IPS DF 19.7 (cell line): ENCODE results near the gene MARCHF4.

Experiments
- DNase-seq: peaks from one replicate; pipeline ENCODE4 v3.0.0-alpha.2; 2013; ENCODE audit warnings: low read depth, low spot score

The MARCHF4 gene

DNA sequence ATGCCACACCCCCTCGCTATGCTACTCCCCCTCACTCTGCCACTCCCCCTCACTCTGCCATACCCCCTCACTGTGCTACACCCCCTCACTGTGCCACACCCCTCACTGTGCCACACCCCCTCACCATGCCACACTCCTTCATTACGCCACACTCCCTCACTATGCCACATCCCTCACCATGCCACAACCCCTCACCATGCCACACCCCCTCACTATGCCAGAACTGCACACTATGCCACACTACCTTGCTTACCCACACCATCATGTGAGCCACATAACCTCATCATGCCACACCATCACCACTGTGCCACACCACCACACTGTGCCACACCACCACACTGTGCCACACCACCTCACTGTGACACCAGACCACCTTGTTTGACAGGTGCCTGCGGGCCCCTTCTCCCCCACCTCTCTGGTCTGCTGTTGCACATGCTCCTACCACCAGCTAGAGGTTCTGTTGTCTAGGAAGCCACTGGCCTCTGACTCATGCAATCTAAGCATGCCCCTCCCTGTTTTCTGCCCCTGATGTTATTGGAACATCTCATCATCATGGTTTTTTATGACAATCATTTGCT, 22.0 kb downstream of the MARCHF4 start:
- no peak for DNase-seq

DNA sequence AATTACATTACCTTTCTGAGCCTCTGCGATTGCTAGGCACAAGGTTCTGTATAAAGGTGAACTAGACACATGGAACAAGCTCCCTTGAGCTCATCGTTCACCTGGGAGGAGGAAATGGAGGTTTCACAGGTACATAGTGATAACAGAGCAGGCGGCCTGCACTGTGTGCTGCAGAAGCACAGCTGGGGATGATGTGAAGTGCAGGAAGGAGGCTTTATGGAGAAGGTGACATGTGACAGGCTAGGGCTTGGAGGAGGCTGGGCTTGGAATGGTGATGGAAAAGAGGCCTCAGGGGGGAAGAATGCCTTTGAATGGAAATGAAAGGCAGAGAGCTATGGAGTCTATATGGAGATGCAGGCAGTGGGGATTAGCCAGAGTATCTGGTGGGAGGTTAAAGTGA, 22.9 kb downstream of the MARCHF4 start:
- DNase-seq: no peak

DNA sequence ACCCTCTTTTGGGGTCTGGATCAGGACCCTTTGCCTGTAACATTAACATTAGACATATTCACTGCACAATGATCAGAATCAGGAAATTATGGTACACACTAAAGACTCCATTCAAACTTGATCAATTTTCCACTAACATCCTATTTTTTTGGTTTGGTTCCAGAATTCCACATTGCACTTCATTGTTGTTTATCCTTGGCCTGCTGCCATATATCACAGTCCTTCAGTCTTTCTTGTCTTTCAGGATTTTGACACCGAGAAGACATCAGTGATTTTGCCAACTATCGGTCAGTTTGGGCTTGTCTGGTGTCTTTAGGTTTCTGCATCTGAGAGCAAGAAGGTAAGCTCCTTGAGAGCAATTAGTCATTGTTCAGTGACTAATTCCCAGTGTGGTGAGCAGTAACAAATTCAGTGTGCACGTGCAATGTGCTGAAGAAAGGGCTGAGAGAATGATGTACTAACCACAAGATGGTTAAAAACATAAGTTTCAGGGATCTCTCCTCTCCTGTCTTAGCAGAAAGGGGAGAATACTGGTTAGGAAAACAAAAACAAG, 23.5 kb downstream of the MARCHF4 start:
- no peak for DNase-seq

DNA sequence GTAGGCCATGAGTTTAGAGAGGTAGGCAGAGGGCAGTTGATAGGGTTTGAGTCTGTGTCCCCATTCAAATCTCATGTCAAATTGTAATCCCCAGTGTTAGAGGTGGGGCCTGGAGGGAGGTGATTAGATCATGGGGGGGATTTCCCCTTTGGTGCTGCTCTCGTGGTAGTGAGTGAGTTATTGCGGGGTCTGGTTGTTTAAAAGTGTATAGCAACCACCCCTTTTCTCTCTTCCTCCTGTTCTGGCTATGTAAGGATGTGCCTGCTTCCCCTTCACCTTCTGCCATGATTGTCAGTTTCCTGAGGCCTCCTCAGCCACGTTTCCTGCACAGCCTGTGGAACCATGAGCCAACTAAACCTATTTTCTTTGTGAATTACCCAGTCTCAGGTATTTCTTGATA, 25.5 kb downstream of the MARCHF4 start:
- DNase-seq: no peak

DNA sequence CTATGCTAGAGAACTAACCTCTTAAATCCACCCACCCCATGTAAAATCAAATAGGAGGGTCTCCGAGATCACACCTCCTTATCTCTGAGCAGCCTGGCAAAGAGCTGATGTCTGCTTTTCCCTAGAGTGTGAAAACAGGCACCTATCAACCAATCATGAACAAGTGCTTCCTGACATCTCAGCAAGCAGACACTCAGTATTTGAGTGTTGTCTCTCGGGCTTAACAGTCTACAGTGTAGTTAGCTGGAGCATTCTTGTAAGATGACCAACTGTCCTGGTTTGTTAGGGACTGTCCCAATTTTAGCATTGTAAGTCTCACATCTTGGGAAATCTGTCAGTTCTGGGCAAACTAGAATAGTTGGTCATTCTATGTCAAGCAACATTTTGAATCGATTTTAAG, 26.4 kb downstream of the MARCHF4 start:
- DNase-seq: no peak

DNA sequence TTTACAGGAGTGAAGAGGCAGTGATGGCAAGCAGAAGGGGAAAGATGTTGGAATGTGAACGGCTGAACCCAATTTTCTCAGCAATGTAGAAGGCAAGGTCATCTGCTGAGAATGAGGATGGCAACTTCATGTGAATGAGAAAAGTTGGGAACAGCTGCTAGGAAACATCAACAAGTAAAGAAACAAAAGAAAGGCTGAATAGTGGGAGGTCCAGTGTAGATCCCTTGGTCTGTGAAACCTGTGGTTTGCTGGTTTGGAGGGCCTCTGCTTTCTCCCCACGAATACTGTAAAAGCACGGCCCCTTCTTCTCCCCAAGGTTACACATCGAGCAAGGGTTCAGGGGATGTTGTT, 27.4 kb downstream of the MARCHF4 start:
- DNase-seq: no peak

DNA sequence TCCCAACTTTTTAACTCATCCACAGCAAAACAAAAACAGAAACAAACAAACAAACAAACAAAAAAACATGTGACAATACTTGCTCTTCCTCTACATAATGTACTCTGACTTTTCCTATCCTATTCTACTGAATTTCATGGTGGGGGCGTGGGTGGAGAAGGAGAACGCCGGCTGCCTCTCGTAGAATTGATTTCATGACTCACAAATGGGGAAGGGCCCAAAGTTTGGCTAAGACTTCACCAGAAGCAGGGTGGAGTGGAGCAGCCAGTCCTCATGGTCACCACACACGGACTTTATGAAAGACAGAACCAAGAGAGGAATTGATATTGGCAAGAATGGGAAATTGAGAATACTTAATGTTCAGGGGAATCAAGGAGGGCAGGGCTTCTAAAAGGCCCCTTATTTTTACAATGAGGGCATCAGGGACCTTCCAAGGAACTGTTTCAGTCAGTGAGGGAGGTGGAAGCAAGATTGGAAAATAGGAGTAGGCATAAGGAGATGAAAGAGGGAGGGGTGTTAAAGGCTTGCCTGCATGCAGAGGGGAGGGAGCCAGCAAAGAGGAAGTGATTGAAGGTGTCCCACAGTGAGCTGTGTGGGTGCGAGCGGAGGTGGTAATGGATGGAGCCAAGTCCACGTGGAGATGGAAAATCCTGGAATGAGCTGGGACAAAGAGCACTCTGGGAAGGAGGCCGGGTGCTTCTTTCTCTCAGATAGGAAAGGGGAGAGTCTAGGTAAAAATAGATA, 27.9 kb downstream of the MARCHF4 start:
- no peak for DNase-seq

DNA sequence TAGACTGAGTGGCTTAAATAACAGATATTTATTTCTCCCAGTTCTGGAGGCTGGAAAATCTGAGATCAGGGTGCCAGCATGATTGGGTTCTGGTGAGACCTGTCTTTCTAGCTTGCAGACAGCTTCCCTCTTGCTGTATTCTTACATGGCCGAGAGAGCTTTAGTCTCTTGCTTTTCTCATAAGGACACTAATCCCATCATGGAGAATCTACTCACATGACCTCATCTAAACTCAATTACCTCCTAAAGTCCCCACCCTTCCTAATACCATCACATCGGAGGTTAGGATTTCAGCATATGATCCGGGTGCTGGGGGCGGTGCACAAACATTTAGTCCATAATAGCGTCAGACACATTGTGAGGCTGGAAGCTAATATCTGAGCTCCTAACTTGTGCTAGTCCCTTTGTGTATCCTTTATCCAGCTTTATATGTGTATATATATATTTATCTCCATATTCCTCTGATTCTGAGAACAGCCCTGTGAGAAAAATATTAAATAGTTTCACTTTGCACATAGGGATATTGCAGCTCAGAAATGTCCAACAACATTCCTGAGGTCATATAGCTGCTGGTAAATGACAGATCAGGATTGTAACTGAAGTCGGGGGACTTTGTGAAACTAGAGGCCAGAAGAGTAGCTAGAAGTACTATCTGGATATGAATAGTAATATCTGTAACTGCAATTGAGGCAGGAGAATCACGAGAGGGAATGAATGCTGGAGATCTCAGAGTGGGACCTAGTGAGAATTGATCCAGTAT, 28.9 kb downstream of the MARCHF4 start:
- no peak for DNase-seq

DNA sequence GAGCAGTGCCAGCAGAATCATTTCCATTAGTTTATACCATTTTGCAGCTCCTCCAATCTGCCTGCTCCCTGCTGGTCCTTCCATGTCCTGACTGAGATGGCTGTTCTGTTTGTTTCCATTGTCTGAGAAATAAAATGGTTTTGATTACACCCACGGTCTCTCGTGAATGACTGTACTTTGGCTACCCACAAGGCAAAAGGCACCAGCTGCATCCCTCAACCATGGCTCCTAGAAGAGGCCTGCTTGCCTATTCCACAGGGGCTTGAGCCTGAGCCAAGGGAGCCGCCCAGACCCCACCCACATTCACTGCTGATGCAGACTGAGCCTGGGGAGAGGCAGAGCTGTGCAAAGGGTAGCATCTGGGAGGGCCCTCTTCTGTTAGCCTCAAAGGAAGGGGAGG, 31.2 kb downstream of the MARCHF4 start:
- DNase-seq: no peak

DNA sequence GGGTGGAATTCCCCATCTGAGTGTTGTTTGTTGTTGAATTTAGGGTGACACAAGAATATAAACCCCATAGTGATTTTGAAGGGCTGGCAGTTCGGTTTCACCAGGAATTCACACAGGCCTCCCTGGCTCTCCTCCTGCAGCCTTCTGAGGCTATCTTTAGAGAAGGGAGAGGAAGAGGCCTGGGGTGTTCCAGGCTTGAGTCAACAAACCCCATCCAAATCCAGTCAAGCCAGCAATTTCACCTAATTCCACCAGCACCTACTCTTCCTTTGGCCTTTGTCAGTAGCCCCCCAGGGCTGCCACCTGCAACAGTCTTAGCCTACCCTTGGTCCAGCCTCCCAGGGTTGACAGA, 32.0 kb downstream of the MARCHF4 start:
- DNase-seq: no peak

DNA sequence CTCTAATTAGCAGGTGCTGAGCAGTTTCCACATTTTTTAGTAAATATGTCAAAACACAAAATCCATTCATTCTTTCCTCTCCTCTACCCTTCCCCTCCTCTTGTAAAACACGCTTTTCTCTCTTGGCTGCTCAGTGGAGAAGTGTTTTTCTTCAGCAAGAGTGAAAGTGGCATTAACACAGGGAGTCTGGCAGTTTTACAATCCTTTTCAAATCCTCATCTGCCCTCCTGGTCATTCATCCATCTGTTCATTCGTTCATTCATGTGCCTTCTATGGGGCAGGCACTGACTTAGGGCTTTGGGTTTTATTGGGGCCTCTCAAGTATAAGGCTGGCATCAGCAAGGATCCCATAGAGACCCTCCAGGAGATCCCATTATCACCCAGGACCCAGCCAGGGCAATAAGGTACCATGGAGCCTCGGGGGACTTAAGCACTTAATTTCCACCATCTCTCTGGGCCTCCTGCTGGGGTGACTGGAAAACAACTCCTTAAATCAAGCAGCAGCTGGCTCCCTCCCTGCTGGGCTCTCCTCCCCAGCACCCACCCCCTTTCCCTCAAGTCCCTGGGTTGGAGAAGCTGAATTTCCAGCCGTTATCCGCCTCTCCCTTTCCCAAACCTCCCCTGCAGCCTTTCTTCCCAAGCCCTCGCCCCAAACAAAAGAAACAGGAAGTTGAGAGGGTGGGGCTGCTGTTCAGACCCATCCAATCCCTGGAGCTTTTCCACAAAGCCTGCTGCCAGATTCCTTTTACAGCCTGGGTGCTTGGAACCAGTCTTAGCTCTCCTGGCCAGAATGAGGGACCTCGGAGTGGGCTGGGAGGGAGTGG, 32.6 kb downstream of the MARCHF4 start:
- DNase-seq: peak; percentile 89

DNA sequence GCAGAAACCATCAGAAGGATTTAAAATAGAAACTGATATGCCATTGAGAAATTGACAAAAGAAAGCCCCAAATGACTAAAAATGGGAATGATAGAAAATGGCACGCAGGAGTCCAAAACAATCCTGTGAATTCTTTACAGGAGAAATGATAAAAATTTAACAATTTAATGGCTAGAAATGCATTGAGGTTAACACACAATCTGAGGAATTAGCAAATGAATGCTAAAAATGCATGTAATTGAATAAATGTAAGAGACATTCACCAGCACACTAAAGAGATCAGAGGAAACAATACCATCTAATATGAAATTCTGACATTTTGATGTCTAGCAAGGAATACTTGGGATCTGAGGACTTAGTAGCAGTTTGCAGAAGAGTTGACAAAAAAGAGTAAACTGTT, 37.0 kb downstream of the MARCHF4 start:
- DNase-seq: no peak

DNA sequence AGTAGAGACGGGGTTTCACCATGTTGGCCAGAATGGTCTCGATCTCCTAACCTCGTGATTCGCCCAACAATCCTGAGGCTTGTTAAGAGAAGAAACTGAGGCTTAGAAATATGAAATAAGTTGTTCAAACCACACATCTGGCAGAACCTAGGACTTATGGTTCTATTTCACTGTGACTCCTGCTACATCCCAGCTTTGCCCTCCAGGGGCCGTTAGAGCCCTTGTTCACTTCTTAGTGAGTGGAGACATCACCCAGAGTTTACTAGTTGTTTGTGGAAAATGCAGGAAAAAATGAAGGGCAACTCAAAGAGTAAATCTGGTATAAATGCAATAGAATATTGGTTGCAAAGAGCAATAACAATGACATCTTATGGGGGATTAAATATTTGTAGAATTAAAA, 43.9 kb downstream of the MARCHF4 start:
- DNase-seq: no peak

DNA sequence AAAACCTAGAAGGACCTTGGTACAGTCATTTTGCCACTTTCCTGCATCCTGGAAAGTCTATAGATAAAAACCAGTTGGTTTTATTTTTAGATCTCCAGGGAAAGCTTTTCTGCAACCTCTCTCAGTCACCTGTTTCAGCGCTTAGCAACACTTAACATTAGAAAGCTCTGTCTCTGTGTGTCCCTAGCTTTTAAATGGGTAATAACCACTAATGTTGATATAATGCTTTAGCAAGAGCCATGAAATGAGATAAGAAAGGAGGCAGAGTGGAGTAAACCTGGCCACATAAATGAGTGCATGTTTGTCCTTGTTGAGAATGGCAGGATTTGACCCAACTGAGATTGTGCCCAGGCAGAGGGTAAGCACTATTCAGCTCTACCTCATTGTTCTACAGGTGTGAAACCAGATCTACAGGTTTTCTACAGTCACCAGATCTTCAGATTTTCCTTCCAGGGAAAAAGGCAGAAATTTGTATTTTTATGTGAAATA, 44.8 kb downstream of the MARCHF4 start:
- no peak for DNase-seq
